GM10248 (cell line): ENCODE results near the gene PHF5A.
A peak's percentile ranks its signal among the peaks of the same experiment; 100 is the strongest.

ENCODE experiments used
- CTCF ChIA-PET: fragments of 300-600 bp; sonication (Branson Sonifier 250); formaldehyde crosslinking; extraction: SDS; loops from one replicate; lab custom pipeline; 2021; ENCODE audit warnings: antibody characterized with exemption; lab: Yijun Ruan, JAX
- POLR2A ChIA-PET: fragments of 350-650 bp; sonication (Branson Sonifier 250); formaldehyde crosslinking; extraction: SDS; loops from one replicate; lab custom pipeline; 2020; ENCODE audit warnings: antibody characterized with exemption; lab: Yijun Ruan, JAX
- DNase-seq: peaks from one replicate; pipeline ENCODE4 v3.0.0; 2012; ENCODE audit errors: extremely low spot score
- CTCF ChIP-seq: IDR thresholded peaks from 2 replicates; pipeline ENCODE4 v1.5.1; 2012; ENCODE audit warnings: mild to moderate bottlenecking, low read depth; ENCODE audit errors: extremely low read depth, missing control alignments, control extremely low read depth

PHF5A gene

GRCh38 chr22:41478891-41479521, 10.5 kb upstream of the PHF5A start:
- ChIA-PET CTCF (interaction anchor here (0.6 to 6.0 kb wide), 9 partner anchors 8 to 76 kb away, joined by 3 to 42 read pairs (median 9); partner anchors contain the start of genes ACO2 and PHF5A), POLR2A (interaction anchor here (0.6 to 1.9 kb wide), 5 partner anchors 10 to 62 kb away, joined by 3 to 13 read pairs (median 6); partner anchors contain the start of genes ACO2, PHF5A and TOB2)
- no peak for TF ChIP-seq CTCF
- peak; percentile 35 for DNase-seq

- POLR2A ChIA-PET, result interaction anchor here (0.6 to 1.9 kb wide), 7 partner anchors 10 to 1107 kb away, joined by 3 to 13 read pairs (median 4); partner anchors contain the start of genes ACO2, PHF5A and TOB2
- DNase-seq, result no peak
- no peak for TF ChIP-seq CTCF
- CTCF ChIA-PET, result interaction anchor here (0.6 to 6.0 kb wide), 11 partner anchors 8 to 75 kb away, joined by 3 to 42 read pairs (median 7); partner anchors contain the start of genes ACO2 and PHF5A
These were observed 10.0 kb upstream of the PHF5A start for GRCh38 chr22:41478473-41478872.

DNA sequence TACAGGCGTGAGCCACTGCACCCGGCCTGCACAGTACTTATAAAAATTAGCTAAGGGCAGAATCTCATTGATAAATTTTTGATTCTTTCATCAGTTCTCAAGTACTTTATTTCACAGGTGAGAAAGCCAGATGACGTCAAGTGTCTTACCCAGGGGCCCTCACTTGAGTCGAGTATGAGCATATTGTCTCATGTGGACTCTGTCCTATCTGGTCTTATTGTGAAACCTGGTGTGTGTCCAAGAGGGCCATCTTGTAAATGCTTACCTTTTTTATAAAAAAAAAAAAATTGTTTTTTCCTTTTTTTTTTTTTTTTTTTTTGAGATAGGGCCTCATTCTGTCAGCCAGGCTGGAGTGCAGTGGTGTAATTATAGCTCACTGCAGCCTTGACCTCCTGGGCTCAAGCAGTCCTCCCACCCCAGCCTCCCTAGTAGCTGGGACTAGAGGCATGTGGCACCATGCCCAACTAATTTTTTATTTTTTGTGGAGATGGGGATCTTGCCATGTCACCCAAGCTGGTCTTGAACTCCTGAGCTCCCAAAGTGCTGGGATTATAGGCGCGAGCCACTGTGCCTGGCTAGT, 6.5 kb upstream of the PHF5A start:
- no peak for DNase-seq
- TF ChIP-seq CTCF, result no peak
- ChIA-PET CTCF (interaction anchor here (1.4 kb wide), 1 partner anchor 43 kb away, joined by 6 read pairs; no protein-coding TSS in a partner anchor), POLR2A (no interaction called here)

GRCh38 chr22:41471568-41471967, 3.1 kb upstream of the PHF5A start:
- ChIA-PET POLR2A (interaction anchor here (0.7 kb wide), 1 partner anchor 71 kb away, joined by 3 read pairs; no protein-coding TSS in a partner anchor), CTCF (interaction anchor here (1.1 to 1.5 kb wide), 4 partner anchors 7 to 68 kb away, joined by 3 to 4 read pairs (median 4); no protein-coding TSS in a partner anchor)
- DNase-seq, result no peak
- TF ChIP-seq CTCF, result no peak

- DNase-seq, result no peak
- ChIA-PET CTCF (interaction anchor here (1.1 to 1.5 kb wide), 3 partner anchors 8 to 67 kb away, joined by 3 to 4 read pairs (median 4); no protein-coding TSS in a partner anchor), POLR2A (no interaction called here)
- no peak for TF ChIP-seq CTCF
These were observed 2.4 kb upstream of the PHF5A start for GRCh38 chr22:41470886-41471285.

GRCh38 chr22:41469218-41469851, 843 bp upstream of the PHF5A start:
- POLR2A ChIA-PET, result interaction anchor here (0.6 to 3.0 kb wide), 7 partner anchors 10 to 127 kb away, joined by 3 to 42 read pairs (median 3); partner anchors contain the start of gene TOB2
- TF ChIP-seq CTCF, result no peak
- no peak for DNase-seq
- CTCF ChIA-PET, result interaction anchor here (1.0 to 2.4 kb wide), 10 partner anchors 9 to 198 kb away, joined by 3 to 10 read pairs (median 3); no protein-coding TSS in a partner anchor
